ENCODE data around the gene SMIM44. TPM values are rescaled to one million over a fixed set of nuclear protein-coding genes. Genes with fewer than 3 reads are reported as not detected.

The SMIM44 gene
- total RNA-seq, 1 donor from 2014 or later: not detected

DNA sequence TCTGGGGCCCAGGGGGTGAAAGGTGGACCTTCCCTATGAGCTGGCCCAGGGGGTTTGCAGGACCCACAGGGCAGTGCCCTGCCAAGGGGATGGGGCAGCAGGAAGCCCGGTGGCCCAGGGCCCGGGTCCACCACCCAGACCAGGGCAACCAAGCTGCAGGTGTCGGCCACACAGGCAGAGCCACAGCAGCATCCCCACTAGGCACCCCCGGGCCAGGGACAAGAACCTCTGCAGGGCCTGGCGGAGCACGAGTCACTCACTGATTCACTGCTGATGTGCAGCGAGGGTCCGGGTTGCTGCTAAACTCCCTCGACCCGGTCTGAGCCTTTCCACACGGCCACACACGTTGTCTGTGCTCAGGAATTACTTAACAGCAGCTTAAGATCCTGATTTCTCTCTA lies 31.7 kb upstream of the SMIM44 start:
- TF ChIP-seq, protein P1, sequence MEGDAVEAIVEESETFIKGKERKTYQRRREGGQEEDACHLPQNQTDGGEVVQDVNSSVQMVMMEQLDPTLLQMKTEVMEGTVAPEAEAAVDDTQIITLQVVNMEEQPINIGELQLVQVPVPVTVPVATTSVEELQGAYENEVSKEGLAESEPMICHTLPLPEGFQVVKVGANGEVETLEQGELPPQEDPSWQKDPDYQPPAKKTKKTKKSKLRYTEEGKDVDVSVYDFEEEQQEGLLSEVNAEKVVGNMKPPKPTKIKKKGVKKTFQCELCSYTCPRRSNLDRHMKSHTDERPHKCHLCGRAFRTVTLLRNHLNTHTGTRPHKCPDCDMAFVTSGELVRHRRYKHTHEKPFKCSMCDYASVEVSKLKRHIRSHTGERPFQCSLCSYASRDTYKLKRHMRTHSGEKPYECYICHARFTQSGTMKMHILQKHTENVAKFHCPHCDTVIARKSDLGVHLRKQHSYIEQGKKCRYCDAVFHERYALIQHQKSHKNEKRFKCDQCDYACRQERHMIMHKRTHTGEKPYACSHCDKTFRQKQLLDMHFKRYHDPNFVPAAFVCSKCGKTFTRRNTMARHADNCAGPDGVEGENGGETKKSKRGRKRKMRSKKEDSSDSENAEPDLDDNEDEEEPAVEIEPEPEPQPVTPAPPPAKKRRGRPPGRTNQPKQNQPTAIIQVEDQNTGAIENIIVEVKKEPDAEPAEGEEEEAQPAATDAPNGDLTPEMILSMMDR (IDR thresholded peaks at IDR 0.05): no peak
- no peak overlapping the region for H3K4me3 ChIP-seq
- intact Hi-C loops (cut with DNase I): no loop called here
- ATAC-seq (no peak), DNase-seq (no peak)
- no peak overlapping the region for H3K27ac ChIP-seq
- no peaks in the 10 kb centered on the region for H3K27me3 ChIP-seq
- peaks cover 10% of the 10 kb centered on the region for H3K36me3 ChIP-seq
- H3K4me1 ChIP-seq: no peaks in the 10 kb centered on the region
- H3K9me3 ChIP-seq: no peaks in the 10 kb centered on the region

DNA sequence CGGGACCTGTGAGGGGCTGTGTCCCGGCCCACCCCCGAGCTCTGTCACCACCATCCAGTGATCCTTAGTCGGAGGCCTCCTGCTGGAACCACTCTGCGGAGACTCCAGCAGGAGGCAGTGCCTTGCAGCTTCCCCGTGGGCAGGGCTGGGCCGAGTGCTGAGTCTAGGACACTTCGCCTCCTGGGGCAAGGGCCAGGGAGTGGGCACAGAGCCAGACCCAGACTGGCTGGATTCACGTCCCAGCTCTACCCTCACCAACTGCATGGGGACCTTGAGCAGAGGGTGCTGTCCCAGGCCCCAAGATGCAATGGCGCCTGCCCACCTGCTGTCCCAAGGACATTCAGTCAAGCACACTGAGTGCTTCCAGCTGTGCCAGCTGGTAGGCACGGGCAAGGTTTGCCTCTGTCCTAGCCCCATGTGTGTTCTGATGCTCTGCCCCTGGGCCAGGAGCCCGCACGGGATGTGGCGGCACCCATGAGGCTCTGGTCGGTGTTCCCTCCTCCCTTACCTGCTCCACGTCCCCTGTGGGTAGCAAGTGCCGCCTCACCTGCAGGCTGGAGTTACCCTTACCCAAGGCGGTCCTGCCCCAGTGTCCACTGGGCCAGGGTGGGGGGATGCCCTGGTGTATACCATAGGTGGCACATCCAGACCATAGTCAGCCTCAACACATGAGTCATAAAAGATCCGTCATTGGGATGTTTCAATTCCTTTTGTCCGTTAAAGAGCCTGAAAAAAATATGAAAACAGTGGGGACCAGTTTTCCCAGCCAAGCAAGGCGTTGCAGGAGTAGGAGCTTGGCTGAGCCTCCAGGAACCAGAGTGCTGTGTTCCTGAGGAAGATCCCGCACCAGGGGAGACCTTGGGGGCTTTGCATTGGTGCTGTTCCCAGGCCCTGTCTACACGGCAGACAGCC lies 30.2 kb upstream of the SMIM44 start:
- Histone ChIP-seq H3K27me3 (no peaks in the 10 kb centered on the region), H3K36me3 (no peaks in the 10 kb centered on the region), H3K4me1 (no peaks in the 10 kb centered on the region), H3K4me3 (no peak overlapping the region), H3K9me3 (no peaks in the 10 kb centered on the region), H3K27ac (no peak overlapping the region)
- intact Hi-C loops (cut with DNase I): no loop called here
- no peak for DNase-seq
- TF ChIP-seq, protein P1 (IDR thresholded peaks at IDR 0.05): no peak
- ATAC-seq: no peak

DNA sequence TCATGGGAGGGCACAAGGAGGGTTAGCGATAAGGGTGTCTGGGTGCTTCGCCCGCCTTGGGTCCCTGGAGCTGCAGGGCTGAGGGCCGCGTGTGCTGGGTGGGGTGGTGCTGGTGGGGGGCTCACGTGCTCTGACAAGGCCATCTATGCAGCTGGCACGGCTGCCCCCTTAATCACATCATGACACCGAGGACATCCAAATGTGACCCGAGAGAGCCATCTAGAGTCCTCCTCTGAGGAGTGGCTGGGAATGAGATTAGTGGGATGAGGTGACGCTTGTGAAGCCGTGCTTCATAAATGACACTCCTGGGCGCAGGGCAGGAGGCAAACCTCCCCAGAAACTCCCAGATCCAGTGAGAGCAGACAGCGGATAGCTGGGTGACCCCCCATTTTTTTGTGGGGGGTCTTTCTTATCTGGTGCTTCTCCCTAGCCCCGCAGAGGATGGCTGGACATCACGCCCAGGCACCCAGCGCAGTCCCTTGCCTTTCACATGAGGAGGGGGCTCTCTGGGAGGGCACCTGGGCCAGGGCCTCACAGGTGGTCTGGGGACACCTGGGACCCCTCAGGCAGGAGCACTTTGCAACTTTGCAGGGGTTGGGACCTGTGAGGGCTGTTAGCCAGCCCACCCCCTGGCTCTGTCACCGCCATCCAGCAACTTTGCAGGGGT lies 29.5 kb upstream of the SMIM44 start:
- intact Hi-C loops (cut with DNase I): no loop called here
- H3K27ac ChIP-seq: no peak overlapping the region
- DNase-seq (no peak), ATAC-seq (no peak)
- no peaks in the 10 kb centered on the region for H3K36me3 ChIP-seq
- H3K4me3 ChIP-seq: no peak overlapping the region
- H3K4me1 ChIP-seq: peaks cover 5% of the 10 kb centered on the region
- H3K9me3 ChIP-seq: no peaks in the 10 kb centered on the region
- TF ChIP-seq, protein P1 (IDR thresholded peaks at IDR 0.05): no peak
- no peaks in the 10 kb centered on the region for H3K27me3 ChIP-seq

DNA sequence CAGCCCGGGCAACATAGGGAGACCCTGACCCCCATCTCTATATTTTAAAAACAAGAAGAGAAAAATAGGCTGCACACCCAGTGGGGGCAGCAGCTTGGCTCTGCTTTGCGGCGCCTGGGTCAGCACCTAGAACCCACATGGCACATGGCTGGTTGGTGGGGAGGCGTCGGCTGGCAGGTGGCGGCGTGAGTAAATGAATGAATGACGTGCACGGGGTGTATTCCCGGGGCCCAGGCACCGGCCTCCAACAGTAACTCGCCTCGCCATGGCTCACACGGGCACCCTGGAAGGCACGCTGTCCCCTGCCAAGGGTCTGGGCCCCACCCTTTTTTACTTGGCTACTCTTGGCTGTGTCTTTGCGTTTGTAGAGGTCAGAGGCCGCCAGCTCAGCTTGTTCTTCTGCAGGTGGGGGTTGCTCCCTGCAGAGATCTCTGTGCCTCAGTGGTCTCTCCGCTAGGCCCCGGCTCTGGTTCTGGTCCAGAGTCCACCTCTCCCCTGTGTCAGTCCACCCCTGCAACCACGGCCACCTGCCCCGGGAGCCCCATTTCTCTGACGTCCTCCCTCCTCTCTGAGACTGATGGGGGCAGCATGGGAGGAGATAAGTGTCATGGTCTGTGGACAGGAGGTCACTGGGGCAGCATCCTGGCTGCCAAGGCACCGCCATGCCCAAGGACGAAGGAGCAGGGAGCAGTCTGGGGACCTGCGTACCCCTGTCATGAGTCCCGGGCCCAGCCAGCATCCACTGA lies 28.4 kb upstream of the SMIM44 start:
- DNase-seq (no peak), ATAC-seq (no peak)
- H3K9me3 ChIP-seq: no peaks in the 10 kb centered on the region
- no peaks in the 10 kb centered on the region for H3K36me3 ChIP-seq
- no peaks in the 10 kb centered on the region for H3K27me3 ChIP-seq
- H3K4me3 ChIP-seq: no peak overlapping the region
- TF ChIP-seq, protein P1 (IDR thresholded peaks at IDR 0.05): no peak
- H3K4me1 ChIP-seq: peaks cover 8% of the 10 kb centered on the region
- no peak overlapping the region for H3K27ac ChIP-seq
- intact Hi-C loops (cut with DNase I): no loop called here

DNA sequence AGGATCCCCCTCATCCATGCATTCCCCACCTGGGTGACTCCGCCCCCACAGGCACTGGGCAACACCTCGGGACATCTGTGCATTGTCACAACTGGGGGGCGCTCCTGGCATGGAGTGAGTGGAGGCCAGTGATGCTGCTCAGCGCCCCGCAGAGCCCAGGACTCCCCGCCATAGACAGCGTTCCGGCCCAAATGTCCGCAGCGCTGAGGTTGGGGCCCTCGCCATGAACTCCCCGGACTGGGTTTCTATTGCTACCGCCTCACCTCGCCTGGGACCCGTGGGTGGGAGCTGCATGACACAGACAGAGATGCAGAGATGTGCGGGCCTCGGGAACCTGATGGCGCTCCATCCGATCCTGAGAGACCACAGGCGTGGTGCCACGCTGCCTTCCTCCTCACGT lies 27.5 kb upstream of the SMIM44 start:
- H3K36me3 ChIP-seq: no peaks in the 10 kb centered on the region
- H3K4me1 ChIP-seq: peaks cover 8% of the 10 kb centered on the region
- no peaks in the 10 kb centered on the region for H3K9me3 ChIP-seq
- TF ChIP-seq, protein P1 (IDR thresholded peaks at IDR 0.05): no peak
- no peaks in the 10 kb centered on the region for H3K27me3 ChIP-seq
- intact Hi-C loops (cut with DNase I): no loop called here
- DNase-seq (no peak), ATAC-seq (no peak)
- H3K27ac ChIP-seq: no peak overlapping the region
- no peak overlapping the region for H3K4me3 ChIP-seq
